ENCODE results near the gene MGRN1.
A peak's percentile ranks its signal among the peaks of the same experiment; 100 is the strongest.

The MGRN1 gene

DNA sequence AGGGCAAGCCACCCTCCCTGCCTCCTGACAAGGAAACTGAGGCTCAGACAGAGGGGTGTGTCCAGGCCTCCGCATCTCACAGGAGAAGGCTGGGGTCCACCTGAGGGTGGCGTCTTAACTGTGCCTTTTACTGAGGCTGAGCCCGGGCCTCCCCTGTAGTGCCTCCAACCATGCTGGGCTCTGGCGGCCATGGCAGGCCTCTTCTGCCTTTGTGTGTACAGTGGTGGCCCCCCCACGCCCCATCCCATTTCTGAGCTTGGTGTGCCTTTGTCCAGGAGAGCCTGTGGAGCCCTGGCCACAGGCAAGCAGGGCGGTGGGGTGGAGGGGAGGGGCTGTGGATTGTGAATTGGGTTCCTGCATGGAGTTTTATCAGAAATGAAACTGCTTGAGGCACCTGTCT lies 31.2 kb downstream of the MGRN1 start:
- H3K27me3 ChIP-seq = no peaks in the 10 kb centered on the region
- no peaks in the 10 kb centered on the region for H3K9me3 ChIP-seq
- TF ChIP-seq, protein P1, sequence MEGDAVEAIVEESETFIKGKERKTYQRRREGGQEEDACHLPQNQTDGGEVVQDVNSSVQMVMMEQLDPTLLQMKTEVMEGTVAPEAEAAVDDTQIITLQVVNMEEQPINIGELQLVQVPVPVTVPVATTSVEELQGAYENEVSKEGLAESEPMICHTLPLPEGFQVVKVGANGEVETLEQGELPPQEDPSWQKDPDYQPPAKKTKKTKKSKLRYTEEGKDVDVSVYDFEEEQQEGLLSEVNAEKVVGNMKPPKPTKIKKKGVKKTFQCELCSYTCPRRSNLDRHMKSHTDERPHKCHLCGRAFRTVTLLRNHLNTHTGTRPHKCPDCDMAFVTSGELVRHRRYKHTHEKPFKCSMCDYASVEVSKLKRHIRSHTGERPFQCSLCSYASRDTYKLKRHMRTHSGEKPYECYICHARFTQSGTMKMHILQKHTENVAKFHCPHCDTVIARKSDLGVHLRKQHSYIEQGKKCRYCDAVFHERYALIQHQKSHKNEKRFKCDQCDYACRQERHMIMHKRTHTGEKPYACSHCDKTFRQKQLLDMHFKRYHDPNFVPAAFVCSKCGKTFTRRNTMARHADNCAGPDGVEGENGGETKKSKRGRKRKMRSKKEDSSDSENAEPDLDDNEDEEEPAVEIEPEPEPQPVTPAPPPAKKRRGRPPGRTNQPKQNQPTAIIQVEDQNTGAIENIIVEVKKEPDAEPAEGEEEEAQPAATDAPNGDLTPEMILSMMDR (IDR thresholded peaks at IDR 0.05; ENCODE audit: low read depth, low read length) = no peak
- H3K36me3 ChIP-seq = peaks cover 29% of the 10 kb centered on the region
- no peak for DNase-seq
- H3K4me1 ChIP-seq = peaks cover 10% of the 10 kb centered on the region; the same call in 1 of the 2 replicates
- no peak overlapping the region for H3K4me3 ChIP-seq (ENCODE audit: low read depth, low read length)

DNA sequence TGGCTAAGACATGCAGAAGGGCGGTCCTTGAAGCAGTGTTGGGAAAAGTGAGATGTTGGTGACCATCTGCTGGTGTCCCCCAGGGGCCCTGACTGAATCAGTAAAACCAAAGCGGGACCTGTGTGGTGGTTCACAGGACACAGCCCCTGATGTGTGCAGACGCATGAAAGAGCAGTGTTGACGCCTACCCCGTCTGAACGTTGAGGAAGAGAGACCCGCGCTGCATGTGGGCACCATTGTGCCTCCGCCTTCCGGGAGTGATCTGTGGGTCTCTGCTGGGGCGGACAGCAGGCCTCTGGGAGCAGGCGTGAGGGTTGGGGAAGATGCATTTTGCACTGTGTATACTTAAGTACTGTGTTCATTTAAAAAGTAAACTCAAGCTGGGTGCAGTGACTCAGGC lies 31.6 kb downstream of the MGRN1 start:
- H3K36me3 ChIP-seq = peaks cover 28% of the 10 kb centered on the region
- H3K4me3 ChIP-seq (ENCODE audit: low read depth, low read length) = no peak overlapping the region
- H3K9me3 ChIP-seq = no peaks in the 10 kb centered on the region
- H3K27me3 ChIP-seq = no peaks in the 10 kb centered on the region
- TF ChIP-seq, protein P1 (IDR thresholded peaks at IDR 0.05; ENCODE audit: low read depth, low read length) = no peak
- DNase-seq = no peak
- H3K4me1 ChIP-seq = peaks cover 10% of the 10 kb centered on the region; the same call in 1 of the 2 replicates

DNA sequence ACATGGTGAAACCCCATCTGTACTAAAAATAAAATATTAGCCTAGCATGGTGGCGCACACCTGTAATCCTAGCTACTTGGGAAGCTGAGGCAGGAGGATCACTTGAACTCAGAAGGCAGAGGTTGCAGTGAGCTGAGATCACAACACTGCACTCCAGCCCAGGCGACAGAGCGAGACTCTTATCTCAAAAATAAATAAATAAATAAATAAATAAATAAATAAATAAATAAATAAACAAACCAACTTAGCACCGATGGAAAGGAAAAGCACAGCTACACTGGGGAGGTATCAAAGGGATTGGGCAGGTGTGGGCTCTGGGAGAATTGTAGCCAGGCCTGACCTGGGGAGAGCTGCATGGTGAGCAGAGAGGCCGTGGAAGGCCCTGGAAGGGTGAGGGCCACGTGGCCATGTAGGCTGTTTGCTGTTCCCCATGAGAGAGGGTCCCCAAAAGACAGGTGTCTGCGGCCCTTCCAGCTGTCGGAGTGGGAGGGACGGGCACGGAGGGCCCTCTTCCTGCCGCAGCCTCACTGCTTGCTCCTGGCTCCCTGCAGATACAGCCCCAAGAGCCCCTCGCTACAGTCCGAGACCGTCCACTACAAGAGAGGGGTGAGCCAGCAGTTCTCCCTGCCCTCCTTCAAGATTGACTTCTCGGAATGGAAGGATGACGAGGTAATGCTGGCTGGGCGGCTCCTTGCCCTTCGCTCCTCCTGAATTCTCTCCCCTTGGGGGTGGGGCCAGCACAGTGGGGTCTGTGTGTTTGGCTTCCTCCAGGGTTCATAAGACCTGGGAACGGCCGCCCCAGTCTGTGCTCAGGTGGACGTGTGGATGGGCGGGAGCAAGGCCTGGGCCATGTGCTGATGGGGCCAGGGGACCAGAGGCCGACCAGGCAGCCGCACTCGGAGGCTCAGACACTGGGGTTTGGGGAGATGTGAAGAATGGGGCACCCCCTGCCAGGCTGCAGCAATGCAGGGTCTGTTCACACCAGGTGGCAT lies 32.4 kb downstream of the MGRN1 start:
- peaks cover 24% of the 10 kb centered on the region for H3K36me3 ChIP-seq
- no peaks in the 10 kb centered on the region for H3K27me3 ChIP-seq
- H3K4me3 ChIP-seq (ENCODE audit: low read depth, low read length) = no peak overlapping the region
- TF ChIP-seq, protein P1 (IDR thresholded peaks at IDR 0.05; ENCODE audit: low read depth, low read length) = no peak
- no peaks in the 10 kb centered on the region for H3K9me3 ChIP-seq
- peaks cover 10% of the 10 kb centered on the region; the same call in 1 of the 2 replicates for H3K4me1 ChIP-seq
- DNase-seq = no peak

DNA sequence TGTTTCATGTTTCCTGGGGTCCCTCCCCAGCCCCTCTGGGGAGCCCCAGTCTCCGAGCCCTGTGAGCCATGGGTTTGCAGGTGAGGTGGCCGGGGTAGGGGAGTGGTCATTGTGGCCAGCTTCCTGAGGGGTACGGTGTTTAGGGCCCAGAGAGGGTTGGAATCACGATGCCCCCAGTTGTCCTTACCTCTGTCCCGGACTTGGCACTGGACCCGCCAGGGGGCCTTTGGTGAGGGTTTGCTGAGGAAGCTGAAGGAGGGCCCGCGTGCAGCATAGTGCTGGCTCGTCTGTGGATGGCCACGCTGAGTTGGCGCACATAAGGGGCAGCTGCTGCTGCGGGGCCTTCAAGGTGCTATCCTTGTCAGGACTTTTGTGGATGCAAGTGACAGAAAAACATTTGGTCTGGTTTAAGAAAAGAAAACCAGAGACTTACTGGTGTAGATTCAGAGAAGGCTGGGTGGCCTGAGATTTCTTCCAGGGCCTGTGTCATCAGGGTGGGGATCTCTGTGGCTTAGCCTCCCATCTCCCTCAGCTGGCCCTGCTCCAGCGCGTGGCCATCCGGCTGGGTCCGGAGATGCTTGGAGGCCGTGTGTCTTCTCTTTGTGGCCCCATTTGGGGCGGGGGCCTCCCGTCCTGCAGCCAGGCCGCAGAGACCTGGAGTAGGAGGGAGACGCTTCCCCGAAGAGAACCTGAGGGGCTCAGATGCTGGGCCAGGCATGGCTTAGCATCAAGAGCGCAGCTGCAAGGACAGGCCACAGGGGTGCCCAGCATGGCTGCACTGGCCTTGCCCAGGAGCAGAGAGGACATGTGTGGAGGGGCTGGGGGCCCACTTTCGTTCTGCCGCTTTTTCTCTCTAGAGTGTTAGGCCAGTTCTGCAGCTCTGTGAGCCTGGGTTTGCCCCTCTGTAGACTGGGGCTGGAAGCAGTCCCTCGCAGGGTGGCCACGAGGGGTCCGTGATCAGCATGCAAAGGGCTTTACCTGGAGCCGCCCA lies 35.0 kb downstream of the MGRN1 start:
- no peaks in the 10 kb centered on the region for H3K9me3 ChIP-seq
- no peak overlapping the region for H3K4me3 ChIP-seq (ENCODE audit: low read depth, low read length)
- peaks cover 10% of the 10 kb centered on the region; the same call in 1 of the 2 replicates for H3K4me1 ChIP-seq
- H3K36me3 ChIP-seq = peaks cover 22% of the 10 kb centered on the region
- DNase-seq = no peak
- no peaks in the 10 kb centered on the region for H3K27me3 ChIP-seq
- TF ChIP-seq, protein P1 (IDR thresholded peaks at IDR 0.05; ENCODE audit: low read depth, low read length) = no peak

DNA sequence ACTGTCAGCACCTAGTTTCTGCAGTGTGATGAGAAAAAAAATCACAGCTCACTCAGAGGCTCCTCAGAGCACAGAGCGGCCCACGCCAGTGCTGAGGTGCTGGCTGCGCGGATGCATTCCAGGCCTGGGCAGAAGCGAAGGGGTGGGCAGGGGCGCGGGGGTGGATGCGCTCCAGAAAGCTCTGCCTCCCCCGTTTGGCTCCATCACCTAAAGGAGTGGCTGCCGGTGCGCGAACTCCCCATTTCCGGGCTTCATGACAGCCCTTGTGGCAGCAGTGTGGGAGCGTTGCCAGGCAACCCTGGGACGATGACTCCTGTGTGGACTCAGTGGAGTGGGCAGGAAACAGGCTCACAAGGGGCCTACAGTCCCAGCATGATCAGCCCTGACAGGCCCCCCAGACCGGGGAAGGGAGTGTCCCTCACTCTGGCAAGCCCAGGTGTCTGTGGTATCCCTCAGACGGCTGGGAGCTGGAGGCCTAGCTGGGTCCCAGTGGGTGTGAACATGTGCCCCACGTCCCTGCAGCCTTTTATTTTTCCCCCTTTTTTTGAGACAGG lies 35.9 kb downstream of the MGRN1 start:
- peaks cover 10% of the 10 kb centered on the region; the same call in 1 of the 2 replicates for H3K4me1 ChIP-seq
- TF ChIP-seq, protein P1 (IDR thresholded peaks at IDR 0.05; ENCODE audit: low read depth, low read length) = no peak

More for the DNA sequence above, 35.9 kb downstream of the MGRN1 start:
- no peaks in the 10 kb centered on the region for H3K27me3 ChIP-seq
- H3K36me3 ChIP-seq = peaks cover 25% of the 10 kb centered on the region
- peak; percentile 62 for DNase-seq
- no peaks in the 10 kb centered on the region for H3K9me3 ChIP-seq
- no peak overlapping the region for H3K4me3 ChIP-seq (ENCODE audit: low read depth, low read length)

All from BE2C (cell line).